Activated CD8-positive, alpha-beta memory T cell treated with anti-CD3 and anti-CD28 coated beads for 24 hours (primary cell): ENCODE results near the gene SSTR3.
A peak's percentile ranks its signal among the peaks of the same experiment; 100 is the strongest.

Source experiments
- DNase-seq: peaks from one replicate; pipeline ENCODE4 v3.0.0-alpha.2; 2020

SSTR3 gene

GRCh38 chr22:37228106-37229011 lies 16.1 kb upstream of the SSTR3 start:
- DNase-seq: peak; percentile 74

- no peak for DNase-seq
These were observed 14.2 kb upstream of the SSTR3 start for GRCh38 chr22:37226514-37226913.

DNA sequence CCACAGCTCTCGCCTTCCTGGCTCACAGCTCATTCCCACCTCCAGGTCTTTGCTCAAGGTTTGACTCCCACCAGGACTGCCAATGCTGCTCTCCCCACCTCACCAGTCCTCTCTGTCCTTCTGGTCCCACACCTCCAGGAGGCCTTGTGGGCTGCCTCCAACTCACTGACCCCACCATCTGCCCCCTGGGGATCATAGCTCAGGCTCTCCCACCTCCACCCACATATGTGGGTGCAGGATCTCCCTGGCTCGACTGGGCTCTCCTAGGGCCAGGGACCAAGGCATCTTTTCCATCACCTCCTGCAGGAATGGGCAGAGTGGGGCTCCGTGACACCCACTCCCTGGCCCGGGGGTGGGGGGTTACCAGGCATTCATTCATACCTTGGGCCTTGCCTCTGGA lies 13.8 kb upstream of the SSTR3 start:
- no peak for DNase-seq

DNA sequence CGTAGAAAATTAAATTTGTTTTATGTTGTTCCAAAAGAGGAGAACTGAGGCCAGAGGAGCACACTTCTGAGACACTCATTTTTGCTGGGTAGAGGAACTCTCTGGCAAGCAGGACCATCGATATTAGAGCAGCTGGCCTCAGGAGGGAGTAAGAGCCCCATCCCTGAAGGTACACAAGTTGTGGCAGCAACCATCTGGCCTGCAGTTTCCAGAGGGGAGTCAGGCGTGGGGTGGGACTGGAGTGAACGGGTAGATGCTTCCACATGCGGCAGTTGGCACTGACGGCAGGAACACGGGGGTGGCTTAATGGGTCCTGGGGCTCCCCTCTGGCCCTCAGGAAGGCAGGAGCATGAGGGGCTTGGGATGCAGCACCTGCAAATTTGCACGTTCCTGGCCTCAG lies 13.2 kb upstream of the SSTR3 start:
- DNase-seq: no peak

- DNase-seq: no peak
These were observed 12.6 kb upstream of the SSTR3 start for GRCh38 chr22:37224757-37225420.

DNA sequence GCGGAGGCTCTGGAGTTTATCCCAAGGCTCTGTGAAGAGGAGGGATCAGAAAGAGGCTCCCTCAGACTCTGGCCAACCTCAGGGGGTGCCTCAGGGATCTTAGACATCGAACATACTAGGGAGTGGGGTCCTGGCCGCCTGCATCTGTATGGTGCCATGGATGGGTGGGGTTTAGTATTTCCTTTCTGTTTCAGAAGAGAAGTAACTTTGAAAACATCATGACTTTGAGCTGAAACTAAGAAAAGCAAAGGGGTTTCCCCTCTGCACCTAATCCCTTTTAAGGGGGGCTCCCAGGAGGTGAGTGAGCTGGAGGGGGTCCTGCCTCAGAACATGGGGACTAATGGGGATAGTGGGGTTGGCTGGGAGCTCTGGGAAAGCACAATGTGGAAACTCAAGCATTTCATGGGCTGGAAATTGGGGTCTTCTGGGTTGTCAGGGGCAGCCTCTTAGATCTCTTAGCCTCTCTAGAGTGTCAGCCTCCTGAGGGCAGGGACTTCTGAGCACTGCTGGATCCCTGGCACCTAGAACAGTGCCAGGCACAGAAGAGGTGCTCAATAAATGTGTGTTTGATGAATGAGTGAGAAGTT lies 11.8 kb upstream of the SSTR3 start:
- DNase-seq: peak; percentile 80

DNA sequence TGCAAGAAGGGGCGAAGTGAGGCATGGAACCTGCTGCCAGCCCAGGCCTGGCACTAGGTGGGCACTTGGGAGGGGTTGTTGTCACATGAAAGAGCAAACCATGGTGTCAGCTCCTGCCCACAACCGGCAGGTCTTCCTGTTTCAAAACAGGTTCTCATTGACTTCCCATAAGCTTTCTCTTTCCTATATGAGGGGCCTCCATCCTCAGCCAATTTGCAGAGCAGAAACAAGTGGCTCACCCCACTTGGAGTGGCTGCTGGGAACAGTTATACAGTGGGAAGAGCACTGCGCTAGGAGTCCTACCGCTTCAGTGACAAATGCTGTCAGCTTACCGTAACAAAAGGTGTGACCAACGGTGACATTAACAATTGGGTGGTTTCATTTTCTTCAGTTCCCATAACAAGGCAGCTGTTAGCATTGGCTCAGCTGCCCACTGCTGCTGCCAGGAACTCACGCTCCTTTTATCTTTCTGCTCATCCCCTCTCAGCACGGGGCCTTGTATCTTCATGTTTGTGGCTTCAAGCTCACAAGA lies 10.2 kb upstream of the SSTR3 start:
- DNase-seq: peak; percentile 76

DNA sequence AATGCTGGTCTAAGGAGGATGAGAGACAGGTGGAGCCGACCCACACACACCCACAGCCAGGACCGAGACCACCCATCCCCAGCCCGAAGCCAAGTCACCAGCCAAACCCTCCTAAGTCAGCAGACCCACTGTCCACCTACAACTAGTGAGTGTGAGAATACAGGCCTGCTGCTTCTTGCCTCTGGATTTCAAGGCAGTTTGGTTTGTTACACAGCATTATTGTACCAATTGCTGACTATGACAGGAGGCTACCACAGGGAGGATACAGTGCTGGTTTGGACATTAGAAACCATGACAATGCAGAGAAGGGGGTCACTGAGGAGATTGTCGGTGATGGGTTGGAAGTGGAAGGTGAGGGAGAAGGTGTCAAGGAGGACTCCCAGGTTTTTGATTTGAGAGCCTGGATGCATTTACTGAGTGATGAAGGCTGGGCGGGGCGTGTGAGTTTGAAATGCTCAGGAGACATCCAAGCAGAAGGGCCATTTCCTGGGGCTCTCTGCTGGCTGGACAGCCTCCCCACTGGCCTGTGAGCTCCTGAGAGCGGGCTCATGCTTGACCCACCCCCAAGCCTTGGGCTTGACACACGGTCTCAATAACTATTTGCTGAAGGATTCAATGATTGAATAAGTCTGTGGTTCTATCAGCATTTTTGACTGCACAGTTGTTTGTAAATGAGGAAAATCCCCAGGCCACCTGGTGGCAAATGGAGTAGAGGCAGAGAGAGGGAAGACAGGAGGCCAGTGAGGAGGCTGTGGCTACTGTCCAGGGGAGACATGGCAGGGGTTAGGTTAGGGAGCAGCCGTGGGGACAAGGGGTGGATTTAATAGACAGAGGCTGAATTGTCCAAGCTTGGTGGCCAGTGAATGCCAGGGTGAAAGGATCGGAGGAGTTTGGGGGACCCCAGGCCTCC lies 9.4 kb upstream of the SSTR3 start:
- no peak for DNase-seq

DNA sequence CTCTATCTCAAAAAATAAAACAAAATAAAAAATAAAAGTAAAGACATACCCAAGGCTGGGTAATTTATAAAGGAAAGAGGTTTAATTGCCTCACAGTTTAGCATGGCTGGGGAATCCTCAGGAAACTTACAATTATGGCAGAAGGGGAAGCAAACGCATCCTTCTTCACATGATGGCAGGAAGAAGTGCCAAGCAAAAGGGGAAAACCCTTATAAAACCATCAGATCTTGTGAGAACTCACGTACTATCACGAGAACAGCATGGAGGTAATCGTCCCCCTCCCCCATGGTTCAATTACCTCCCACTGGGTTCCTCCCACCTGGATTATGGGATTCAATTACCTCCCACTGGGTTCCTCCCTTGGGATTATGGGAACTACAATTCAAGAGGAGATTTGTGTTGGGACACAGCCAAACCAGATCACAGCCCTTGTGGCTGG lies 8.3 kb upstream of the SSTR3 start:
- no peak for DNase-seq

GRCh38 chr22:37219533-37219932 lies 7.3 kb upstream of the SSTR3 start:
- no peak for DNase-seq

DNA sequence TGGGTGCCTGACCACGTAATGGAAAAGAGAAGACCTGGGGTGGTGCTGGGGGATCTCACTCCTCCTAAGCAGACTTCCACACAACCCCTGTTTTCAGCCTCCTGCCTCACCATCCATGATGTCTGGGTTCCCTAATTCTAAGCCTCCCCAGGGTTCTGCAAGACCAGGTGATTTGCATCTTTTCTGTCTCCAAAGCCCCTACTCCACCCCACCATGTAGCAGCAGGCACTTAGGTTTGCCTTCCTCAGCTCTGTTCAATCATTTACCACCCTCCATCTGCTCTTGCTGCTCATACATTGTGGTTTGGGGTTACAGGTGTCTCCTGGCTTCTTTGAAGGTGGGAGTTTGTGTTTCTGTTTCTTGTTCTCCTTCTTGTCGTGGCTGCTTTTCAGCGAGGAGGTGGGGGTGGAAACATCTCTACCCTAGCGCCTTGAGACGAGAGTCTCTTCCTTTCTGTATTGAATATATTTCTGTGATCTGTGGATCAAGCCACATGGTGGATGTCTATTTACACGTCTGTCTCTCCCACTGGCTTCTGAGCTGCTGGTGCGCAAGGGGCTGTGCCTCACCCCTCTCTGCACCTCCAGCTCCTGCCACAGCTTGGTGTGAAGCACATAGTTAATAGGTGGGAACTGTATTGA lies 6.6 kb upstream of the SSTR3 start:
- peak; percentile 80 for DNase-seq

DNA sequence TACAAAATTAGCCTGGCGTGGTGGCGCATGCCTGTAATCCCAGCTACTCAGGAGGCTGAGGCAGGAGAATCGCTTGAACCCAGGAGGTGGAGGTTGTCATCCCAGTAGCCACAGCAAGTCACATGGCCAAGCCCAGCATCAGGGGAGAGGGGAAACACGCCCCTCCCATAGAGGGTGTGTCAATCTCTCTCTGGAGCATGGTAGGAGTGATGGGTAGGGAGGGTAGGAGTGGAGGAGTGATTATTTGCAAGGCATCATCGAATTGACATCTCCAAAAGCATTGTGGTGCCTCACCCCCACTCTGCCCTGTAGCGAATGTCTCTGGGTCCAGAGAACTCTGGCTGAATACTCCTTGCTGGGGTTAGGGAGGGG lies 6.1 kb upstream of the SSTR3 start:
- DNase-seq: no peak

DNA sequence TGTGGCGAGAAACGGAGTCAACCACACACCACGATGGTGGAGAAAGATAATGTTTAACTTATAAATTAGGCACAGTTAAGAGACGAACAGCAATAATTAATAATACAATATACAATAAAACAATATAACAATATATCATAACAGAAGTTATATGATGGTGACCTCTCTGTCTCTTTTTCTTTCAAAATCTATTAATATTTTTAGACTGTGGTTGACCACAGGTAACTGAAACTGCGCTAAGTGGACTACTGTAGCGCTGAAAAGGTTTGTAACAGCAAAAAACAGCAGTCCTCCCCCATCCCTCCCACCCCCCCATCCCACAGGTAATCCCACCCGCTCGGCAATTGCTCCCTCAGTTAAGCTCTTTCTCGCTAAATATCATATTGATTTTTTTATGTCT lies 3.6 kb upstream of the SSTR3 start:
- no peak for DNase-seq

DNA sequence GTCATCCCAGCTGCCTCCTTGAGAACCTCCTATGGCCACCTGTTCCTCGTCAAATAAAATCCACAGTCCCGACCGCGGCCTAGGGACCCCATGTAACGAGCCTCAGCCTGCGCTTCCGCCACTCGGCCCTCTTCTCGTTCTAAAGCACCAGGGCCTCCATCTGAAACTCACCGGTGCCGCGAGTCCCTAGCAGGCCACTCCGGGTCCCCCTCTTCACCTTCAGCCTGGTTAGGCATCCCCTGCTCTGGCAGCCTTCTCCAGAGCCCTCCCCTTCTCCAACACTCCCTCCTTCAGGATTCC lies 2.4 kb upstream of the SSTR3 start:
- DNase-seq: no peak

DNA sequence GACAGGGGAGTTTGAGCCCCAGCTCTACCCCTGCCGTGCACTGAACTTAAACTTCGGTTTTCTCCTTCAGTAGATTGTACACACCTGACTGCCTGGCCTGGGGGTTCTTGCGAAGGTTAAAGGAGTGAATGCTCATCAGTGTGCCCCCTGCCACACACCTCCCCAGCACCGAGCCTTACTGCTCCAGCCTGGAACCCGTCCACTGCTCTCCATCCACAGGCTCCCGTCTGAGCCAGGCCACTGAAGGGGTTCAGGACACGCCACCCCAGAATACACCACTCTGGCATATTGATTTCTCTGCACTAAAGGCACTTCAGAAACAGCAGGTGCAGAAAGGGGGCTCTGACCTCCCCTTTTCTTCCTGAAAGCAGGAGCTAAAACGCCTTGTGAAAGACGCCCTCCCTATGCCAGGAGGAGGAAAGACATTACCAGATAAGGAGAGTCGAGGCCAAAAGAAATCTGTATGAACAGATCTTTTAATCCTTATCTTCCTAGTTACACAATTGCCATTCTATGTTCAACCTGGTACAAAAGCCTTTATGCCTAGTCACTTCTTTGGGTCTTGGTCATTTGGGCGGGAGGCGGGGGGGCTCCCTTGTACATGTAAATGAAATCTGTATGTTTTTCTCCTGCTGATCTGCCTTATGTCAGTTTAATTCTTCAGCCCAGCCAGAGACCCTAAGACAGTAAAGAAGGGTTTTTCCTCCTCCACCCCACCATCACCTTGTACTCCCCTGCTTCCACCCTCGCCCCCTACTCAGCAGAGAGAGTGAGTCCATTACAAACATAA lies 1.9 kb upstream of the SSTR3 start:
- no peak for DNase-seq

GRCh38 chr22:37213218-37213855 lies 1.1 kb upstream of the SSTR3 start:
- no peak for DNase-seq

DNA sequence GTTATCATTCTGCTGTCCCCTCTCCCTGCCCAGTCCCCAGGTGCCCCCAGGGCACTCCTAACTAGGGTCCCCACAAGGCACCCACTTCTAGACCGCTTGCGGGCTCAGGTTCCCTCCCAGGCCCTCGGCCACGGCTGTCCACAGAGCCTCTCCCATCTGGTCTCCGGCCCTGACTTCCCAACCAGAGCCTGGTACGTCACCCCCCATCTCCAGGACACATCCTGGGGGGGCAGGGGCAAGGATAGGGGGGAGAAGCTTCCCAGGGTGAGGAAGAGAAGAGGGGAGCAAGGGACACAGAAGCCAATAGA lies 457 bp downstream of the SSTR3 start:
- DNase-seq: no peak

DNA sequence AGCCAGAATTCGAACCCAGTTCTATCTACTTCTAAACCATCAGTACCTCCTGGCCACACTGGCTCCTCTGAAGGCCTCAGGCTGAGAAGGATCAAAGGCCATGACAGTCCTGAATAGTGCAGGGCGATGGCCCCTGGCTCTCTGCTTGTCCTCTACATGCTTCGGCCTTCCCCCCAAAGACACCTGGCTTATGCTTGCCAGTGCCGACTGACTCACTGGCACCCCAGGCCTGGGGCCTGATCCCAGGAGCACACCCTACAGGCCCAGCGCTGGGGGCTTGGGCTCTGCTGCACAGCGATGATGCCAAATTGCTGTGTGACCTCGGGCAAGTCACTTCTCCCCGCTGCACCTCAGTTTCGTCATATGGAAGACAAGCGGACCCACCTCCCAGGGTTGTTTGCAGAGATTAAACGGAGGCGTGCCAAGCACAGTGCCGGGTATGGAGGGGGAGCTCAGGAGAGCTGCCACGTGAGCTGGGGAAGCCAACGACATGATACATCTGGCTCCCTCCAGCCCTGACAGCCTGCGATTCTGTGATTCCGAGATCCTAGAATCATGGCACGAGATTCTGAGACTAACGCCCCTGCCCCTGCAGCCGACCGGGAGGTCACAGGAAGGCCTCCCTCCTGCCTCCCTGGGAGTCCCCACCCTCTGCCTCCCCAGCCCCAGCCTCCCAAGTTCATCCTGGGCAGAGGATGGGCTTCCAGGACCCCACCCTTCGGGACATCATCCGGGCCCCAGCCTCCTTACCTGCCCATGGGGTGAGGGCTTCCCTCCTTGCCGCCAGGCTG lies 1.0 kb downstream of the SSTR3 start:
- no peak for DNase-seq

DNA sequence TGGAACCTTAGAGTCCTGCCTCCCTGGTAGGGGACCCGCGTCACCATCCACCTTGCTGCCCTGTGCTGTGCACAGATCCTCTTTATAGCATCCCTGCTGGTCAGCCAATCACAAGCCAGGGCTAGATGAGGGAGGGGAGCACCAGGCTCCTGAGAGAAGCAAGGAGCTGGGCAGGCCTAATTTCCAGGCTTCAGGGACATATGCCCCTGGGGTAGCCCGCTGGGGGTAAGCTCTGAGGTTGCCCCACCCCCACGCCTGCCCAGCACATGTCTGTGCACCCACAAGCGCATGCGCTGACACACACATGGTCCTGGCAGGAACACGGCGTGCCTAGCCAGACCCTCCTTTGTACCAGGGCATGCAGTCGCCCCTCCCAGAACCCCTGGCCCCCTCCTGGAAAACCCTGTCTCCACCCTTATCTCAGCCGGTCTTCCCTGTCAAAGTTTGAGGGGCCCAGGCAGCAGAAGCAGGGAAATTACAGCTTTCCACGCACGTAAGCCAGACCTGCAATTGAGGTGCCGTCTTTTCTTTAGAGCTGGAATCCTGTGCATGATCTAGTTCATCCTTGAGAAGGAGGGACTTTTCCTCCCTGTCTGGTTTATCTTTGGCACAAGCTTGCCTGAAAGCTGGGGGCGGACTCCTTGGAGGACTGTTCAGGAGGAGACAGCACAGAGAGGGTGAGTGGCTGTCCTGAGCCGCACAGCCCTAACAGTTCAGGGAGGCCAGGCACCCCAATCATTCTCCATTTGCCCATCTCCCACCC lies 2.1 kb downstream of the SSTR3 start:
- DNase-seq: no peak
